Stimulated activated CD8-positive, alpha-beta memory T cell treated with anti-CD3 and anti-CD28 coated beads, Interleukin-15, amount 100 ng/mL, for 1 hour (primary cell): ENCODE results near the gene G2E3.

Source experiments
- DNase-seq: peaks from one replicate; pipeline ENCODE4 v3.0.0-alpha.2; 2020; ENCODE audit warnings: low read depth

The G2E3 gene

DNA sequence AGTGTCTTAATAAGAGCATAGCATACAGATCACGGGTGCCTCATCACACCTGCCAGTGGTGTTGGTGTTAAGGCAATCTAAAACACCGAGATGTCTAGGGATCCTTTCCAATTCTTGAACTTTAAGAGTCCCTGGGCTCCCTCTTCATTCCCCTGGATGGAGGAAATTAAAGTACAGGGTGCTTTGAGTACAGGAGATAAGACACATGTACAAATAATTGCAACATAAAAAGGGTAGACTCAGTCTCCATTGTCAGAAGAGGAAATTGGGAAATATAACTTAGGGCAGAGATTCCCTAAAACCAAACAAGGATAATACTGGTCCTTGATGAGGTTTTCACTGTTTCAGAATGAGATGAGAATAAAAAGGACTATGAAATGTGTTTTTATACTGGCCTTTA is 98.1 kb downstream of the G2E3 start:
- DNase-seq, result no peak

- DNase-seq, result no peak
Observed at GRCh38 chr14:30657606-30658163, 98.7 kb downstream of the G2E3 start.

- no peak for DNase-seq
Observed at GRCh38 chr14:30658645-30659044, 99.7 kb downstream of the G2E3 start.

DNA sequence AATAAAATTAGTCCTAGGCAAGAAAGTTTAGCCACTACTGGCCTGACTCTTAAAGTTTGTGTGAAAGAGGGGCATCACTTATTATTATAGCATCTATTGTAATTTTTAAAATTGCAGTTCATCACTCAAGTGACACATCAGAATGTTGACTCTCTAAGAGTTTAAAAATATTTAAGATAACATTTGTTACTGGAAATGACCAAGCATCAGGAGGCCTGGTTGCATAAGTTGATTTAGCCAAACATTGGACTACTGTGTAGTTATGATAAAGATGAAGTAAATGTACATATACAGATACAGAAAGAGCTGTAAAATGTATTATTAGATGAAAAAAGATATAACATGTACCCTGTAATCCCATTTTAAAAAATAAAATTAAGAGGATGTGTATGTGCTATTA is 110.6 kb downstream of the G2E3 start:
- DNase-seq, result no peak
